Measurements from ENCODE around the gene RIPK3.

DNA sequence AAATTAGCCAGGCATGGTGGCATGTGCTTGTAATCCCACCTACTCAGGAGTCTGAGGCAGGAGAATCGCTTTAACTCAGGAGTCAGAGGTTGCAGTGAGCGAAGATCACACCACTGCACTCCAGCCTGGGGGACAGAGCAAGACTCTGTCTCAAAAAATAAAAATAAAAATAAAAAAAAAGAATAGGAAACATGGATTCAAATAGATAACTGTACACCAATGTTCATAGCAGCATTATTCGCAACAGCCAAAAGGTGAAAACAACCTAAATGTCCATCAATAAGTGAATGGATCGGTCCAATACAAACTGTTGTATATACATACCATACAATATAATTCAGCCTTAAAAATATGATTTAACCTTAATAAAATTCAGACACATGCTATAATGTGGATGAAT is 3.1 kb upstream of the RIPK3 start:
- TF ChIP-seq, protein P1, sequence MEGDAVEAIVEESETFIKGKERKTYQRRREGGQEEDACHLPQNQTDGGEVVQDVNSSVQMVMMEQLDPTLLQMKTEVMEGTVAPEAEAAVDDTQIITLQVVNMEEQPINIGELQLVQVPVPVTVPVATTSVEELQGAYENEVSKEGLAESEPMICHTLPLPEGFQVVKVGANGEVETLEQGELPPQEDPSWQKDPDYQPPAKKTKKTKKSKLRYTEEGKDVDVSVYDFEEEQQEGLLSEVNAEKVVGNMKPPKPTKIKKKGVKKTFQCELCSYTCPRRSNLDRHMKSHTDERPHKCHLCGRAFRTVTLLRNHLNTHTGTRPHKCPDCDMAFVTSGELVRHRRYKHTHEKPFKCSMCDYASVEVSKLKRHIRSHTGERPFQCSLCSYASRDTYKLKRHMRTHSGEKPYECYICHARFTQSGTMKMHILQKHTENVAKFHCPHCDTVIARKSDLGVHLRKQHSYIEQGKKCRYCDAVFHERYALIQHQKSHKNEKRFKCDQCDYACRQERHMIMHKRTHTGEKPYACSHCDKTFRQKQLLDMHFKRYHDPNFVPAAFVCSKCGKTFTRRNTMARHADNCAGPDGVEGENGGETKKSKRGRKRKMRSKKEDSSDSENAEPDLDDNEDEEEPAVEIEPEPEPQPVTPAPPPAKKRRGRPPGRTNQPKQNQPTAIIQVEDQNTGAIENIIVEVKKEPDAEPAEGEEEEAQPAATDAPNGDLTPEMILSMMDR (conservative IDR thresholded peaks at IDR 0.05) = no peak
- no peak for TF ChIP-seq ZFX (IDR thresholded peaks at IDR 0.05)

Measured in C4-2B (cell line).